ENCODE measurements around the gene STEAP3.

DNA sequence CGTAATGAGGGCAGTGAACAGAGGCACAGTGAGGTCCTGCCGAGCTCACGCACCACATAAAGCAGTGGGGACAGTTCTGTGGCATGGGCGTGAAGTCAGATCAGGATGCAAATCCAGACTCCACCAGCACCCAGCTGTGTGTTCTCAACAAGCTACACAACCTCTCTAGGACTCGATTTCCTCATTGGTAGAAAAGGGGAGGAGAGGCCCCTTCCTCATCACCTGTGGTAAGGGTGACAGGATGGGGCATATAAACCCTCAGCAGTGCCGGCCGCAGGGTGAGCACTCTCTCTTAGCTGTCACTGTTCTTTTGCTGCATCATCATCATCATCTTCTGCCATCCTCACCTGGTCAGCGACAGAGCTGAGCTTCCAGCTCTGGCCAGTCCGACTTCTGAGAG is 88.2 kb downstream of the STEAP3 start:
- TF ChIP-seq, protein P1, sequence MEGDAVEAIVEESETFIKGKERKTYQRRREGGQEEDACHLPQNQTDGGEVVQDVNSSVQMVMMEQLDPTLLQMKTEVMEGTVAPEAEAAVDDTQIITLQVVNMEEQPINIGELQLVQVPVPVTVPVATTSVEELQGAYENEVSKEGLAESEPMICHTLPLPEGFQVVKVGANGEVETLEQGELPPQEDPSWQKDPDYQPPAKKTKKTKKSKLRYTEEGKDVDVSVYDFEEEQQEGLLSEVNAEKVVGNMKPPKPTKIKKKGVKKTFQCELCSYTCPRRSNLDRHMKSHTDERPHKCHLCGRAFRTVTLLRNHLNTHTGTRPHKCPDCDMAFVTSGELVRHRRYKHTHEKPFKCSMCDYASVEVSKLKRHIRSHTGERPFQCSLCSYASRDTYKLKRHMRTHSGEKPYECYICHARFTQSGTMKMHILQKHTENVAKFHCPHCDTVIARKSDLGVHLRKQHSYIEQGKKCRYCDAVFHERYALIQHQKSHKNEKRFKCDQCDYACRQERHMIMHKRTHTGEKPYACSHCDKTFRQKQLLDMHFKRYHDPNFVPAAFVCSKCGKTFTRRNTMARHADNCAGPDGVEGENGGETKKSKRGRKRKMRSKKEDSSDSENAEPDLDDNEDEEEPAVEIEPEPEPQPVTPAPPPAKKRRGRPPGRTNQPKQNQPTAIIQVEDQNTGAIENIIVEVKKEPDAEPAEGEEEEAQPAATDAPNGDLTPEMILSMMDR (IDR thresholded peaks at IDR 0.05): no peak
- TF ChIP-seq POLR2A (IDR thresholded peaks at IDR 0.05): no peak

Measured in body of pancreas (tissue), 4 donors.